Activated CD4-positive, CD25-positive, alpha-beta regulatory T cell (primary cell): ENCODE results near the gene ADNP2.
A peak's percentile ranks its signal among the peaks of the same experiment; 100 is the strongest.

Experiments
- DNase-seq, 4 experiments: peaks; one replicate each; lab custom pipeline; 2025; lab: John Stamatoyannopoulos, UW

ADNP2 gene

GRCh38 chr18:80172056-80172455 lies 63.0 kb downstream of the ADNP2 start:
- DNase-seq, result no peak

DNA sequence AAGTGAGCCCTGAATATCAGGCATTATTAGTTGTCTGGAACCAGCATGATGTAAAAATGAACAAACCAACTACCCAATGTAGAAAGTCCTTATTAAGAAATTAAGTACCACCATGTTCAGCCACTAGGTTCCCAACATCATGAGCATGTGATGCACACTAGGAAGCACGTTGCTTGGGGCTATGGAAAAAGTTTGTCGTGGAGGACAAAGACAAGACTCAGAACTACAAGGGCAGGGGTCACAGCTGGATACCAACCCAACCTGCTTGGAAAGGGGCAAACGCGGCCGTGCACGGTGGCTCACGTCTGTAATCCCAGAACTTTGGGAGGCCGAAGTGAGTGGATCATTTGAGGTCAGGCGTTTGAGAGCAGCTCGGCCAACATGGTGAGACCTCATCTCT lies 64.0 kb downstream of the ADNP2 start:
- no peak for DNase-seq

DNA sequence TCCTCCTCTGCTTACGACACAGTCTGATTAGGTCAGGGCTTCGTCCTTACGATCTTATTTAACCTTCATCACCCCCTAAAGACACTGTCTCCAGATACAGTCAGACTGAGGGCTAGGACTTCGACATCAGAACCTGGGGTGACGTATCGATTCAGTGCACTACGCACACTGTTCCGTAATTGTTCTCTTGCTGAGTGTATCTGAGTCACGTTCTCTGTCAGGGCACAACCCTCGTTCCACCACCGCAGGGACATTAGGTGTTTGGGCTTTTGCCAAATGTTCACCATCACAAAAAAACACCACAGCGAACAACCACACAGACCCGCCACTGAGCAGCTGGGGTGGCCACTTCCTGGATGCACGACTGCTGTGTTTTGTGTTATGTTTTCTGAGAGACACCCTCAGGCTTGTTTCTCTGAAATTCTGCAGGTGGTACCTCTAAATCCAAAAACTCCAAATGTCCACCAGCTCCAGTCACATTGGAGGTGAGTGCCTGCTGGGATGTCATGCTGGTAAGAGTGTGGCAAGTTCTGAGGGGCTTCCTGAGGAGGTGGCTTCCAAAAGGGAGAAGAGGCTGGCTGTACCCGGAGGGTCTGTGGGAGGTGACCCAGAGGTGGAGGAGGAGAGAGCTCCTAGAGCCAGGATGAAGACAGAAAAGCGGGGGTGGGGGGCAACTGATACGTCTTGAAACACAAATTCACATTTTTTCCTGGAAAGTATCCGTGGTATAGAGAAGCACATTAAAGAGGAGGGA lies 66.6 kb downstream of the ADNP2 start:
- DNase-seq, result peak in 1 of 4 experiments; percentile 20

DNA sequence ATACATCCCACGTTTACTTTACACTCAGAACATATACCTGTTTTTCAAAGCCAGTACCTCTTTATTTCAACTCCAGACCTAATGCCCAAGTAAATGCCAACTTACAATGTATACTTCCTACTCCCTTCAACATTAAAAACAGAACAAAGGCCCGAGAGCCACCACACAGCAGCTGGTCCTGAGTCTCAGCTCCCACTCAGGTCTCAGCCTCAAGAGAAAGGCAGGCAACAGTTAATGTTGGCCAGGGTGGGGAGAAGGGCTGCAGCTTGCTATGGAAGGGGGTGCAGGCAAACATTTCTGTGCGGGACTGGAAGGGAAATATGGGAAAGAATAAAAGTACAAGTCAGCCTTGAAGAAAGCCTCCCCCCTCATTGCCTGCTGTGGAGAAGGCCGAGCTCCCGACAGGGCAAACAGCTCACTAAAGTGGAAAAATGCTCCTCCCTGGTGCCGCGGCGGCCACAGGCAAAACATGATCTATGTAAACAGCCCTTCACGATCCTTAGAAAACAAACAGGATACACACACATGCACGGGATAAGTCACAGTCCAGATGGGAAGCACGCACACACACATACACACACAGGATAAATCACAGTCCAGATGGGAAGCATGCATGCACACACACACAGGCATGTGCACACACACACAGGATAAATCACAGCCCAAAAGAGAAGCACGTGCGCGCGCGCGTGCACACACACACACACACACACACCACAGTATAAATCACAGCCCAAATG lies 67.4 kb downstream of the ADNP2 start:
- DNase-seq, result no peak

DNA sequence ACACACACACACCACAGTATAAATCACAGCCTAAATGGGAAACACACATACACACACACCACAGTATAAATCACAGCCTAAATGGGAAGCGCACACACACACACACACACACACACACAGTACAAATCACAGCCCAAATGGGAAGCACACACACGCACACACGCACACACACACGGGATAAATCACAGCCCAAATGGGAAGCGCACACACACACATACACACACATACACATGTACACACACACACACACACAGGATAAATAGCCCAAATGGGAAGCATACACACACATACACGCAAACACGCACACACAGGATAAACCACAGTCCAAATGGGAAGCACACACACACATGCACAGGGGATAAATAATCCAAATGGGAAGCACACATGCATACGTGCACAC lies 68.1 kb downstream of the ADNP2 start:
- no peak for DNase-seq

GRCh38 chr18:80178935-80179818 lies 70.1 kb downstream of the ADNP2 start:
- DNase-seq, result no peak

GRCh38 chr18:80179857-80180558 lies 70.9 kb downstream of the ADNP2 start:
- no peak for DNase-seq

DNA sequence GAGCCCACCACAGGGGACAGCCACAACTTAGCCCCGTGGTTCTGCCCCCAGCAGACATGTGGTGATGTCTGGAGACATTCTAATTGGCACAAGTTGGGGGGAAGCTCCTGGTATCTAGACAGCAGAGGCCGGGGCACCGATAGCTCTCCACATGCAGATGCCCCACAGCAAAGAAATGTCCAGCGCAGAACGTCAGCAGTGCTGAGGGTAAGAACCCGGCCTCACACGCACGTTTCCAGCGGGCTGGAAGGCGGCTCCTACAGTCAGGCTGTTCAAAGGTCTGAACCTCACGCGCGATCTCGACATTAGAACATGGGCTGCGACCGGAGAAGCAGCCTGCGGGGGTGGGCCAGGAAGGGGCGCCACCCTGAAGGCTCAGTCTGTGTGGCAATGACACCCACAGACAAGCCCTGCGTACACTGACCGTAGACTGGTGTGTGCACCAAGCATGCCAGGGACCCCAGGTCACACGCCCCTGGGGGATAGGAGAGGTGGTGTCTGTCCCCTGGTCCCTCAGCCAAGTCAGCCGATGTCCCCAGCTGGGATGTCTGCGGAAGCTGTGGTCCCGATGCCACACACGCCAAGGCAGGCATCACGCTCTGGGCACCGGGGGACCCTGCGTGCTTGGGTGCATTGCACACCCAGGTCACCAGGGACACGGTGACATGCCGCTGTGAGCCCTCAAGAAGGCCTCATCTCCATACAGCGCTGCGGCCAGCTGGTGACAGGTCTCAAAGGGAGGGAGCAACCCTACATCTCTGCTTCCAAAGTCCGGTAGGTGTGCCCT lies 71.9 kb downstream of the ADNP2 start:
- DNase-seq, result no peak

- DNase-seq, result no peak
Observed at GRCh38 chr18:80181642-80182461, 72.8 kb downstream of the ADNP2 start.

- DNase-seq, result no peak
Observed at GRCh38 chr18:80182855-80183254, 73.8 kb downstream of the ADNP2 start.

GRCh38 chr18:80183273-80184050 lies 74.4 kb downstream of the ADNP2 start:
- DNase-seq, result no peak

DNA sequence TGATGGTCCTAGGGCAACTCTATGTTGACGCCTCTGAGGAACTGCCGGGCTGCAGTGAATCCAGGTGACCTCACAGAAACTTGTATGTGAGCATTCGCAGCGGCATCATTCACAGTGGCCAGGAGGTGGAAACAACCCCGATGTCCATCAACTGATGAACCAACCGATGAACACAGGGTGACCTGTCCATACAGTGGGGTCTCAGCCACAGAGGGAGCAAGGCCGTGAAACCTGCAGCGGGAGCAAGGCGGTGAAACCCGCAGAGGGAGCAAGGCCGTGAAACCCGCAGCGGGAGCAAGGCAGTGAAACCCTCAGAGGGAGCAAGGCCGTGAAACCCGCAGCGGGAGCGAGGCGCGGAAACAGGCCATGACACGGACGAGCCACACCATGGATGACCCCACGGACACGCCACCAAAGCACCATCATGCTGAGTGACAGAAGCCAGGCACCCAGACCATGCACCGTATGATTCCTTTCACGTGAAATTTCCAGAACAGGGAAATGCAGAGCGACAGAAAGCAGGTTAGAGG lies 75.2 kb downstream of the ADNP2 start:
- DNase-seq, result no peak

DNA sequence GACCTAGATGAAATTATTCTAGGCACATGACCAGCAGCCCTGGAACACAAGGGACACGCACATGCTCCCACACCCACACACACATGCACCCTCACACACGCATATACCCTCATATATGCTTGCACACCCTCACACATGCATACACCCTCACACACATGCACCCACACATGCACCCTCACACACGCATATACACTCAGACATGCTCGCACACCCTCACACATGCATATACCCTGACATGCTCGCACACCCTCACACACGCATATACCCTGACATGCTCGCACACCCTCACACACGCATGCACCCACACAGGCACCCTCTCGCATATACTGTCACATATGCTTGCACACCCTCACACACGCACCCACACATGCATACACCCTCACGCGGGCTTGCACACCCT lies 76.5 kb downstream of the ADNP2 start:
- DNase-seq, result no peak

GRCh38 chr18:80187956-80188642 lies 79.0 kb downstream of the ADNP2 start:
- no peak for DNase-seq

- no peak for DNase-seq
Observed at GRCh38 chr18:80188643-80189530, 79.8 kb downstream of the ADNP2 start.

DNA sequence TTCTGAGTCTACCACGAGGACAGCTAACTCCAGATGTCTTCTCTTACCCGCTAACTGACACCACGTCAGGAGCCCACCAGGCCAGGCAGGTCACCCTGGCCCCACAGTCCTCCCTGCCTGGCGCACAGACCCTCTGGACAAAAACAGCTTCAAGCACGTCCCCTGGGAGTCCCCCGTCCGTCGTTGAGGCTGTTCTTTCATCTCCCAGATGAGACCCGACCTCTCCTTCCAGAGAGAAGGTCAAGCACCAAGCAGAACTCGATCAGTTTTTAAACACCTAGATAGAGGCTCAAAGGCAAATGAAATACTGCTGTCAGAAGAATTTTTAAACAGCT lies 80.4 kb downstream of the ADNP2 start:
- no peak for DNase-seq
